Testis (tissue), 2 donors: ENCODE measurements around the gene RABGAP1L.

Experiments
- POLR2A ChIP-seq: fragments of 450-650 bp; IDR thresholded peaks from one replicate; pipeline ENCODE4 v1.6.1; 2017; ENCODE audit warnings: antibody characterized with exemption, mild to moderate bottlenecking, moderate library complexity
- TF ChIP-seq, protein P1 (sequence below), 3 experiments: fragments of 450-650 bp in 2 of 3; fragments of 200-600 bp in 1 of 3; sonication (generic) in 1 of 3; IDR thresholded peaks; one replicate each; pipeline ENCODE4 v1.5.1; 2016 to 2019; ENCODE audit warnings: antibody characterized with exemption in 3 of 3, mild to moderate bottlenecking in 2 of 3, moderate library complexity in 1 of 3

DNA sequence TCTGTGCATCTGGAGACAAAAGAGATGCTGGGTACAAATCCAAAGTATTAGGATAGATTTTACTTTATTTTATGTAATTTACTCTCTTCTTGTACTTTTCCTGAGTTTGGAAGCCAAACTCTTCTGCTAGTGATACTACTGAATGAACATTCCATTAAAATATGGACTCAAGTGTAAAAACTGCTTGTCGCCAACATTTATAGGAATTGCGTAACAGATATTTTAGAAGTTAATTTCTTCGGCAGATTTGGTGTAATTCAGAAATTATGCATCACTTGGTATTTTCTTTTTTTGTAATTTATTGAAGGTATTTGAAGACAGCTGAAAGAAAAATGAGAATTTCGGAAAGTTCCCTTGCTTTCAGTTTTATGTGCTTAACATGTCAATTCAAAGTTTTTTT, 137.0 kb downstream of the RABGAP1L start:
- TF ChIP-seq, protein P1, sequence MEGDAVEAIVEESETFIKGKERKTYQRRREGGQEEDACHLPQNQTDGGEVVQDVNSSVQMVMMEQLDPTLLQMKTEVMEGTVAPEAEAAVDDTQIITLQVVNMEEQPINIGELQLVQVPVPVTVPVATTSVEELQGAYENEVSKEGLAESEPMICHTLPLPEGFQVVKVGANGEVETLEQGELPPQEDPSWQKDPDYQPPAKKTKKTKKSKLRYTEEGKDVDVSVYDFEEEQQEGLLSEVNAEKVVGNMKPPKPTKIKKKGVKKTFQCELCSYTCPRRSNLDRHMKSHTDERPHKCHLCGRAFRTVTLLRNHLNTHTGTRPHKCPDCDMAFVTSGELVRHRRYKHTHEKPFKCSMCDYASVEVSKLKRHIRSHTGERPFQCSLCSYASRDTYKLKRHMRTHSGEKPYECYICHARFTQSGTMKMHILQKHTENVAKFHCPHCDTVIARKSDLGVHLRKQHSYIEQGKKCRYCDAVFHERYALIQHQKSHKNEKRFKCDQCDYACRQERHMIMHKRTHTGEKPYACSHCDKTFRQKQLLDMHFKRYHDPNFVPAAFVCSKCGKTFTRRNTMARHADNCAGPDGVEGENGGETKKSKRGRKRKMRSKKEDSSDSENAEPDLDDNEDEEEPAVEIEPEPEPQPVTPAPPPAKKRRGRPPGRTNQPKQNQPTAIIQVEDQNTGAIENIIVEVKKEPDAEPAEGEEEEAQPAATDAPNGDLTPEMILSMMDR (IDR thresholded peaks at IDR 0.05), result no peak
- TF ChIP-seq POLR2A, result no peak
